Neuronal stem cell (in vitro differentiated cells): ENCODE data around the gene GMDS.

Experiments used
- DNase-seq: peaks from one replicate; pipeline ENCODE4 v3.0.0-alpha.2; 2013; ENCODE audit warnings: low spot score
- H2AFZ ChIP-seq: one replicate; pipeline ENCODE4 v1.6.1; 2013; ENCODE audit warnings: mild to moderate bottlenecking, low read length, inconsistent platforms
- H2AK5ac ChIP-seq: 2 replicates; pipeline ENCODE4 v1.6.1; 2013; ENCODE audit warnings: low read depth, mild to moderate bottlenecking, inconsistent platforms, low read length, moderate library complexity, mixed read lengths
- H2BK120ac ChIP-seq: 2 replicates; pipeline ENCODE4 v1.6.1; 2013; ENCODE audit warnings: low read depth, mild to moderate bottlenecking, inconsistent platforms, low read length, moderate library complexity, mixed read lengths
- H2BK12ac ChIP-seq: one replicate; pipeline ENCODE4 v1.6.1; 2013; ENCODE audit warnings: low read length, inconsistent platforms
- H2BK15ac ChIP-seq: 2 replicates; pipeline ENCODE4 v1.6.1; 2013; ENCODE audit warnings: mild to moderate bottlenecking, low read length, inconsistent platforms, mixed read lengths
- H2BK5ac ChIP-seq: one replicate; pipeline ENCODE4 v1.6.1; 2013; ENCODE audit warnings: inconsistent platforms, mild to moderate bottlenecking, low read length, moderate library complexity
- H3K14ac ChIP-seq: one replicate; pipeline ENCODE4 v1.6.1; 2013; ENCODE audit warnings: low read length, inconsistent platforms
- H3K18ac ChIP-seq: 2 replicates; pipeline ENCODE4 v1.6.1; 2013; ENCODE audit warnings: low read length, inconsistent platforms
- H3K23ac ChIP-seq: 2 replicates; pipeline ENCODE4 v1.6.1; 2013; ENCODE audit warnings: low read depth, mild to moderate bottlenecking, mixed read lengths, low read length, inconsistent platforms; ENCODE audit not compliant: poor library complexity
- H3K27ac ChIP-seq: replicated peaks from 3 replicates; pipeline ENCODE4 v1.5.1; 2013; ENCODE audit warnings: low read length, inconsistent platforms
- H3K27me3 ChIP-seq, 3 experiments: 2 replicates each; pipeline ENCODE4 v1.6.1; 2013; ENCODE audit warnings: low read length in 3 of 3, mild to moderate bottlenecking in 2 of 3, inconsistent platforms in 1 of 3, low read depth in 1 of 3, mixed read lengths in 1 of 3, moderate library complexity in 1 of 3; ENCODE audit not compliant: control insufficient read depth in 3 of 3, insufficient read depth in 3 of 3
- H3K36me3 ChIP-seq, 2 donors: replicated peaks in 1 of 2; 2 replicates each; pipeline ENCODE4 v1.6.1; 2013; ENCODE audit warnings: low read length in 2 of 2; ENCODE audit not compliant: control insufficient read depth in 2 of 2, insufficient read depth in 2 of 2
- H3K4ac ChIP-seq: 2 replicates; pipeline ENCODE4 v1.6.1; 2013; ENCODE audit warnings: inconsistent platforms, mild to moderate bottlenecking, low read length, moderate library complexity
- H3K4me1 ChIP-seq, 2 donors: 1 replicate in 1 of 2; 2 replicates in 1 of 2; pipeline ENCODE4 v1.6.1; 2013; ENCODE audit warnings: low read length in 2 of 2, low read depth in 1 of 2; ENCODE audit not compliant: control insufficient read depth in 2 of 2, insufficient read depth in 1 of 2
- H3K4me2 ChIP-seq: one replicate; pipeline ENCODE4 v1.6.1; 2013; ENCODE audit warnings: mild to moderate bottlenecking, low read length, inconsistent platforms; ENCODE audit not compliant: insufficient read depth, poor library complexity, severe bottlenecking
- H3K4me3 ChIP-seq, 2 donors: 2 replicates each; pipeline ENCODE4 v1.5.1; 2013; ENCODE audit warnings: low read length in 2 of 2, mild to moderate bottlenecking in 2 of 2, inconsistent platforms in 1 of 2, moderate library complexity in 1 of 2
- H3K79me1 ChIP-seq: one replicate; pipeline ENCODE4 v1.6.1; 2013; ENCODE audit warnings: low read depth, mild to moderate bottlenecking, inconsistent platforms, low read length, moderate library complexity
- H3K9ac ChIP-seq: one replicate; pipeline ENCODE4 v1.6.1; 2013; ENCODE audit warnings: mild to moderate bottlenecking, low read depth, low read length, inconsistent platforms; ENCODE audit not compliant: poor library complexity
- H3K9me3 ChIP-seq, 2 donors: replicated peaks in 1 of 2; 2 replicates each; pipeline versions ENCODE3 to v1.6.1; 2013; ENCODE audit warnings: low read length in 2 of 2, mild to moderate bottlenecking in 2 of 2, inconsistent platforms in 1 of 2, low read depth in 1 of 2, mixed read lengths in 1 of 2, moderate library complexity in 1 of 2; ENCODE audit not compliant: control insufficient read depth in 2 of 2, insufficient read depth in 1 of 2
- H4K8ac ChIP-seq: one replicate; pipeline ENCODE4 v1.6.1; 2013; ENCODE audit warnings: low read depth, mild to moderate bottlenecking, inconsistent platforms, low read length, moderate library complexity
- H4K91ac ChIP-seq: one replicate; pipeline ENCODE4 v1.6.1; 2013; ENCODE audit warnings: low read length, low read depth, mild to moderate bottlenecking, inconsistent platforms; ENCODE audit not compliant: poor library complexity
- WGBS, 2 donors: extraction: QIAGEN DNeasy Blood & Tissue Kit; methylation state at CpG; one replicate each; pipeline ENCODE4 v1.1.7; 2013; ENCODE audit warnings: missing lambda C conversion rate in 2 of 2, mixed read lengths in 1 of 2; ENCODE audit not compliant: insufficient read length in 2 of 2, insufficient replicate concordance in 1 of 2; ENCODE audit errors: extremely low coverage in 2 of 2; 5-methylcytosine and 5-hydroxymethylcytosine counted together

Gene GMDS

DNA sequence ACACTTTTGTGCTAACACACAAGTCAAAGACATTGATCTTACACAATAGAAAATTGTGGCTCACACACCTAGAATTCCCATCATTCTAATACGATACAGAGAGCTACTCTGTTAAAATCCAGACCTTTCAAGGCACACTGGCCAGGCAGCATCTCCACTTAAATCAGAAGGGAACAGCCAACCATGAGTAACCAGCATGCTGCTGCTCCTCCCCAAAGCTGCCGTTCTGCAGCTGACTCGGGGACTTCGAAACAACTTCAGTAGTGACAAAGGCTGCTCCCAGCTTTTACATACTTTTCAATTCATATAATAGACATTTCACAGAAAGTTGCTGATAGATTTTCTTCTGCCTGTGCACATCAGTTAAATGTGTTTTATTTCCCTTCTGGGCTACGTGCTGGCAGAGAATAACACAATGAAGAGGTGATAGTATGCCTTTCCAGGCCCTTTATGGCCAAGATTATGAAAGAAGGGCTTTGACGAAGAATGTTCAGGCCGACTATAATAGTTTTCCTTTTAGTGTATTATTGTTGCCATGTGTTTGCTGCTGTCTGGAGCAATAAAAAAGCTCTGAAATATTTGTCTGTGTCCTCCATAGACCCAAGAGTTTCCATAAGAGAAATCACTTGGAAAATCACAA is 159.0 kb downstream of the GMDS start:
- Histone ChIP-seq H2BK5ac (no peak overlapping the region), H4K8ac (no peak overlapping the region), H3K4ac (no peak overlapping the region), H2BK15ac (no peak overlapping the region), H4K91ac (no peak overlapping the region), H2BK120ac (no peak overlapping the region), H3K36me3 (no peaks in the 10 kb centered on the region), H3K9ac (no peak overlapping the region), H3K9me3 (no peaks in the 10 kb centered on the region), H2AK5ac (no peak overlapping the region), H3K27ac (no peak overlapping the region), H3K18ac (no peak overlapping the region), H2AFZ (no peak overlapping the region), H2BK12ac (no peak overlapping the region), H3K4me3 (no peak overlapping the region), H3K4me1 (peaks cover 0 to 5% of the 10 kb centered on the region in 2 donors), H3K79me1 (no peaks in the 10 kb centered on the region), H3K14ac (no peak overlapping the region), H3K23ac (no peak overlapping the region), H3K27me3 (no peaks in the 10 kb centered on the region), H3K4me2 (no peak overlapping the region)
- WGBS, 2 donors, result no CpG with 5 or more reads among the region's 7 CpGs
- DNase-seq, result no peak

DNA sequence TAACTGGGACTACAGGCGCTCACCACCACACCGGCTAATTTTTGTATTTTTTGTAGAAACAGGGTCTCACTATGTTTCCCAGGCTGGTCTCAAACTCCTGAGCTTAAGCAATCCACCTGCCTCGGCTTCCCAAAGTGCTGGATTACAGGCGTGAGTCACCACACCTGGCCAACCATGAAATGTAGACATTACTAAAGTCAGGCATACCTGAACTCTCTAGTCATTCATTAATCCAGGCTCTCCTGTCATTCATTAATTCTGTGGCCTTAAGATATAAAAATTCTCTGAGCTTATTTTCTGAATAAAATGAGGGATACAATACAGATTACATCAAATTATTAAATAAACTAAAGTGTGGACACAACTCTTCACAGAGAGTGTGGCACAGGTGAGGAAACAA is 159.7 kb downstream of the GMDS start:
- Histone ChIP-seq H3K23ac (no peak overlapping the region), H2BK5ac (no peak overlapping the region), H2BK120ac (no peak overlapping the region), H3K4me2 (no peak overlapping the region), H3K27me3 (no peaks in the 10 kb centered on the region), H3K79me1 (no peaks in the 10 kb centered on the region), H3K4ac (no peak overlapping the region), H2AFZ (no peak overlapping the region), H3K4me1 (peaks cover 0 to 5% of the 10 kb centered on the region in 2 donors), H2BK12ac (no peak overlapping the region), H3K9ac (no peak overlapping the region), H3K14ac (no peak overlapping the region), H3K9me3 (no peaks in the 10 kb centered on the region), H2AK5ac (no peak overlapping the region), H2BK15ac (no peak overlapping the region), H3K18ac (no peak overlapping the region), H4K91ac (no peak overlapping the region), H3K4me3 (no peak overlapping the region), H4K8ac (no peak overlapping the region), H3K36me3 (no peaks in the 10 kb centered on the region), H3K27ac (no peak overlapping the region)
- WGBS, 2 donors, result no CpG with 5 or more reads among the region's 4 CpGs
- no peak for DNase-seq

DNA sequence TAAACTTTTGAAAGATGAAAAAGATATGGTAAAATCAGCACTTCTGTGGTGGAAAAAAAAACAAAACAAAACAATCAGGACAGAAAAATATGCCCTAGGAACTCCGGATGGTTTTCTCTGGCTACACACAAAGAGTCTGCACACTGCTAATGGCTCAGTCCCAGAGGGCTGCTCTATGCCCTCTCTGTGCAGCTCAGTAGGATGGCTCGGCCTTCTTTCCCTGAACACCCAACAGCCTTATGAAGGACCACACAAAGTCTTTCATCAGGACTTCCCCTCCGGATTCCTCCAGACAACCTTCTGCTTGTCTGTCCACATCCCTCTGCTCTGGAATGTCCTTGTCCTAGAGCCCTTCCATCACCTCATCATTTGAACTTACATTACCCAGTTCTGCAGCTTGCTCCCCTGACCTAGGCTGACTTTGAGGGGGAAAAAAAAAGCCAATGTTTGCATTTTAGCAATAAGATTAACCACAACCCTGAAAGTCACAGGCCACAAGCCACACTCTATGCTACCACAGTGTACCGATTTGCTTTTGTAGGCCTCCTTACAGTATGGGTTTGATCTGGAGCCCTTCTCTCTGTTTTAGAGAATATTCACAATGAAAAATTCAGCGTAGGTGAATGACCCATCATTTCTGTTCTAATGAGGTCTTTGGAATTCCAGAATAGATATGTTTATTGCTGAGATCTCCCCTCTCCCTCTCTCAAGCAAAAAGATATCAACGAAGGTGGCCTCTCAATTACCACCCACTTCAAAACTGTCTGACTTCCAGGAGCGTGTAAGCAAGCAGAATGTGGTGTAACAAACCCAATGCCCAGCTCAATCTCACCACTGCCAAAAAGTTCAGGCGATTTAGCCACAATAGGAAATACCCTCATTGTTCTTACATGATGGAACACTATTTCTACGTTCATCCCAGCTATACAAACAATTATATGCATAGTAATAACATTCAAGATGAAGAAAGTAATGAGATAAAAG is 164.0 kb downstream of the GMDS start:
- DNase-seq, result no peak
- H4K91ac ChIP-seq, result no peak overlapping the region
- no peak overlapping the region for H3K4ac ChIP-seq
- H3K9me3 ChIP-seq, result peaks cover 0 to 6% of the 10 kb centered on the region in 2 donors
- H3K4me1 ChIP-seq, result peaks cover 0 to 4% of the 10 kb centered on the region in 2 donors
- no peak overlapping the region for H3K14ac ChIP-seq
- H2AFZ ChIP-seq, result no peak overlapping the region
- no peaks in the 10 kb centered on the region for H3K27me3 ChIP-seq
- H3K9ac ChIP-seq, result no peak overlapping the region
- H2BK120ac ChIP-seq, result no peak overlapping the region
- no peak overlapping the region for H2BK15ac ChIP-seq
- WGBS, 2 donors, result no CpG with 5 or more reads among the region's 9 CpGs
- H3K36me3 ChIP-seq, result no peaks in the 10 kb centered on the region
- no peak overlapping the region for H2BK5ac ChIP-seq
- H2AK5ac ChIP-seq, result no peak overlapping the region
- H4K8ac ChIP-seq, result no peak overlapping the region
- no peak overlapping the region for H3K18ac ChIP-seq
- no peak overlapping the region for H3K4me2 ChIP-seq
- no peak overlapping the region for H3K27ac ChIP-seq
- H3K79me1 ChIP-seq, result no peaks in the 10 kb centered on the region
- H3K4me3 ChIP-seq, result no peak overlapping the region
- H3K23ac ChIP-seq, result no peak overlapping the region
- H2BK12ac ChIP-seq, result no peak overlapping the region

DNA sequence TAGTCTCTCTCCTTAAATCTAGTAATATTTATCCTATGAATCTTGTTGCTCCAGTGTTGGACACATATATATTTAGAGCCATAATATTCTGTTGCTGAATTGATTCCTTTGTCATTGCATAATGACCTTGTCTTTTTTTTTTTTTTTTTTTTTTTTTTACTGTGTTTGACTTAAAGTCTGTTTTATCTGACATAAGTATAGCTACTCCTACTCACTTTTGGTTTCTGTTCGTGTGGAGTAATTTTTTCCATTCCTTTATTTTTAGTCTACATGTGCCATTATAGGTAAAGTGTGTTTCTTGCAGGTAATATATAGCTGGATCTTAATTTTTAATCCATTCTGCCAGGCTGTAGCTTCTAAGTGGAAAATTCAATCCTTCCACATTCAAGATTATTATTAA is 166.5 kb downstream of the GMDS start:
- Histone ChIP-seq H2AK5ac (no peak overlapping the region), H3K27me3 (no peaks in the 10 kb centered on the region), H2AFZ (no peak overlapping the region), H3K23ac (no peak overlapping the region), H4K91ac (no peak overlapping the region), H3K4me3 (no peak overlapping the region), H2BK5ac (no peak overlapping the region), H3K79me1 (no peaks in the 10 kb centered on the region), H2BK15ac (no peak overlapping the region), H2BK12ac (no peak overlapping the region), H3K18ac (no peak overlapping the region), H4K8ac (no peak overlapping the region), H3K9ac (no peak overlapping the region), H3K4me2 (no peak overlapping the region), H3K4me1 (no peaks in the 10 kb centered on the region), H2BK120ac (no peak overlapping the region), H3K36me3 (no peaks in the 10 kb centered on the region), H3K27ac (no peak overlapping the region), H3K4ac (no peak overlapping the region), H3K9me3 (peaks cover 0 to 6% of the 10 kb centered on the region in 2 donors), H3K14ac (no peak overlapping the region)
- no CpG with 5 or more reads among the region's 1 CpG for WGBS, 2 donors
- no peak for DNase-seq
